ENCODE measurements around the gene PRDM16.

The PRDM16 gene

GRCh38 chr1:3055051-3055450, 14.0 kb upstream of the PRDM16 start:
- no peak for DNase-seq

DNA sequence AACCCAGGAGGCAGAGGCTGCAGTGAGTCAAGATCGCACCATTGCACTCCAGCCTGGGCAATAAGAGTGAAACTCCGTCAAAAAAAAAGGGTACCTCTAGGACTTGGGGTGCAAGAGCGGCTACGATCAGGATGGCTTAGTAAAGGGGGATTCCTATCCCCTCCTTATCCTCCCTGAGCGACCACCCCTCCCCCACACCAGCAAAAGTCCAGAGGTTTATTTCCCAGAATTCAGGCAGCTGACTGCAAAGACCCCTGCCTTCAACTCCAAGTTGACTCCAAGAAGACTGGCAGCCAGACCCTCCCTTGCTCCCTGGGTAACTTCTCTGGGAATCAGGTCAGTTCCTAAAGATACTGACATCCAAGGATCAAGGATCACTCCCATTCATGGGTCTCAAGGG, 12.4 kb upstream of the PRDM16 start:
- no peak for DNase-seq

GRCh38 chr1:3058263-3059030, 10.6 kb upstream of the PRDM16 start:
- DNase-seq = no peak

DNA sequence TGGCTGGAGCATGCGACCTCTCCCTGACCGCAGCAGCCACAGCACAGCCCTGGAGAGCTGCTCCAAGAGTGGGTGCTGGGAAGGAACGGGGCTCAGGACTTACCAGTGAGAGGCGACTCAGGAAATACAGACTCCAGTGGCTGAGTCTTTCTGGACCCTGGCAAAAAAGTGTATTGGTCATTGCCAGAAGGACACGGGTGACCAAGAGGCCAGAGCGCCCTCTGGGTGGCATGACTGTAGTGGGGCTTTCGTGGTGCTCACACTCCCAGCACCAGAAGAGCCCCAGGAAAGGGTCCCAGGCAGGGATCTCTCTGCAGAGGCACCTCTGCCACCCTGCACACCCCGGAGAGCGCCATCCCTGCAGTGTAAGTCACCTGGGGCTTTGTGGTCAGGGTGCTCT, 8.9 kb upstream of the PRDM16 start:
- DNase-seq = no peak

DNA sequence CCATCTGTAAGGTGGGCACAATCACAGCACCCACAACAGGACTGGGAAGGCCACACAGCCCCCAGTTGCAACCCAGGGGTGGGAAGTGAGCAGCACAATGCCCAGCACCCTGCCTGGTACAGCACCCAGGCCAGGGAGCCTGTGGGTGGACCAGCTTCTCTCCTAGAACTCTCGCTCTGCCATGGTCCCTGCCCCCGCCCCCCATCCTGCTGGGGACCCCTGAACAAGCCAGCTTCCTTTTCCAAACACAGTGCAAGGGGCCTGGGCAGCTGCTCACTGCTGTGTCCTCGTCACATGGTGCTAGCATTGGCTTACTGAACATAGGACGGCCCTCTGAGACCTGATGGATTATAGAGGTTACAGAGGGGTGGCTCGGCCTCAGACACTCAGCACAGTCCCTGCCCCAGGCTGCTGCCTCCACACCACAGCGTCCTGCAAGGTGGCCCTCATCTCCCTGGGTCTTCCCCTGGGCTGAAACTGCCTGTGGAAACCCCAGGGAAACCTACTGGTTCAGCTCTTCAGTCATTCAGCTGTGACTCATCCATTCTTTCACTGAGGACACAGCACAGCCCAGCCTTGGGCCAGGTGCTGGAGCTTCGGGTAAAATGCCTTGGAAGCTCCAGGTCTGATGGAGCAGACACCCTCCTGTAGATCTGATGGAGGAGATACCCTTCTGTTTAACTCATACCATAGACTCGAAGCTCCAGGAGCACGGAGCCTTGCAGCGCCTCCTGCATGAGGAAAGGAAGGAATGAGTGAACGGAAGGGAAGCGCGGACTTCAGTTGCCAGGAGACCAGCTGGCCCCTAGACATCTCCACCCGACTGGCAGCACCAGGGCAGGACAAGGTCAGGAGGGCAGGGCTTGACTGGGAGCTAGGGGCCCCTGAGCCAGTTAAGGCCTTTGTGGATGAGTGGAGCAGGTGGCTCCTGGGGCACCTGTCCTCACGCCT, 8.1 kb upstream of the PRDM16 start:
- DNase-seq = no peak

GRCh38 chr1:3061566-3061965, 7.4 kb upstream of the PRDM16 start:
- no peak for DNase-seq

DNA sequence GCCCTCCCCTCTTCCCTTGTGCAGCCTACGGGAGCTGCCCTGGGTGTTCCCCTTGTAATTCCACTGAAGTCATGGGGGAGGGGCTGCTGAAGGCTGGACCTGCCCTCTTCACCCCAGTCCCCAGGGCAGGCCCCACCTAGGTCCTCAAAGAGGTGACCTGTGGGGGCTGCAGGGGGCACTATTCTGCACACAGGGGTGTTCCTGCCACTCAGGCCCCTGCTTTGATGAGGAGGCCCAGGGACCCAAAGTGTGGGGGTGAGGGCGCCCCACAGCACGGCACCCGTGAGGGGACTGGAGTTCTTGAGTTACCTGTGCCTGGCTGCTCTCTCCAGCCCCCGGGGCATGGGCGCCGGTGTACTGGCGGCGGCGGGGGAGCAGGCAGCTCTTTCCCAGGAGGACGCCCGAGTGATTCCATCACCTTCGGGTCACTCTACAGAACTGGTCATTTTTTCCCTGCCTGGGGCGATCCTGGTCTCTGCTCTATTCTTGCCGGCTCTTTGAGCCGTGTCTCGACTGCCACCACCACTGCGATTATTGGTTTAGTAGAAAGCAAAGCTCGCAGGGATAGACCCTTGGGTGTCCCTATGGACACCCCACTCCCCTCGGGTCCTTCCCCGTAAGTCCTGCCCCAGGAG, 6.9 kb upstream of the PRDM16 start:
- no peak for DNase-seq

DNA sequence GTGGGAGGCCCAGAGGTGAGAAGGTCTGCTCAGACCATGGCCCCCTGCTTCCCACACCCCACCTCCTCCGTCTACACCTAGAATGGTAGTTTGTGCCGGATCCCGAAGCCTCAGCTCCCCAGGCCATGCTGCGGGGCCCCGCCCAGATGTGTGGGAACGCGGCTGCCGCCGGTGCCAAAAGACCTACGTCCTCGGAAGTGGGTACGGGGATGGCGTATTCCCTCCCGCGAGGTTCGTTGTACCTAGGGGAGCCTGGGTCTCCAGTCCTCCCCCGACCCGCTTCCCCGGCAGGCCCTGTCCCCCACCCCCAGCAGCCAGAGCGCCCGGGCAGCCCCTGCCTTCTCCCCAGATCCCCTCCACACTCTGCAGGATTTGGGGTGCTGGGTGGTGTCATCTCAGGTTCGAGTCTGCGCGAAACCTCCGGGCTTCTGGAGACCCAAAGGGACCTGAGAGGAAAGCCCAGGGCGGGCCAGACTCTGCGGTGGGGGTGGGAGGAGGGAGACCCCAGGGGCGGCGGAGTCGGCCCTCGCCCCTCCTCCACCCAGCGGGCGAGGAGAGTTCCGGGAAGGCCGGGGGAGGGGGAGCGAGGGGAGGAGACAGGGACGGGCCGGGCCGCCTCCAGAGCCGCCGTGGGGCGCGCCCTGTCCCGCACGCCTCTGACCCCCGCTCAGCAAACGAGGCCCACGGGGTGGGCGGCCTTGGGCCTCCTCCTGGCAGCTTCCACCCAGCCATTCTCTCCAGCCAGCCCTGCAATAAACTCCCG, 6.2 kb upstream of the PRDM16 start:
- no peak for DNase-seq

GRCh38 chr1:3063379-3064295, 5.4 kb upstream of the PRDM16 start:
- DNase-seq = no peak

- DNase-seq = no peak
Observed at GRCh38 chr1:3064296-3064850, 4.6 kb upstream of the PRDM16 start.

DNA sequence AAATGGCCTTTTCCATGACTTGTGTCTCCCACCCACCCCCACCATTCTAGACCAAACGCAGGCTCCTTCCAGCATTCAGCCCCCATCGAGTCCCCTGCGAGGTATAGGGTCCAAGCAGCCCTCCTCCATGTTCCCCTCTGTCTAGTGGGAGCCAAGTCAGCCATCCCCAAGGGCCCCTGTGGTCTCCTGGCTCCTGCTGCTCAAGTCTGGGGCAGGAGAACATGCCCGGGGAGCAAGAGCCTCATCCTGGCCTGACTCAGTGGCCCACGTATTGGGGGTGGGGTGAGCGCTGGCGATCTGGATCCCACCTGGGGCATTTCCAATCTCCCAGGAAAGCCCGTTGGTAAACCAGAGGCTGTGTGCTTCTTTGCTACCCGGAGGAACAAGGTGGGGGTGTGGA, 4.1 kb upstream of the PRDM16 start:
- no peak for DNase-seq

GRCh38 chr1:3065396-3065795, 3.6 kb upstream of the PRDM16 start:
- DNase-seq = no peak

DNA sequence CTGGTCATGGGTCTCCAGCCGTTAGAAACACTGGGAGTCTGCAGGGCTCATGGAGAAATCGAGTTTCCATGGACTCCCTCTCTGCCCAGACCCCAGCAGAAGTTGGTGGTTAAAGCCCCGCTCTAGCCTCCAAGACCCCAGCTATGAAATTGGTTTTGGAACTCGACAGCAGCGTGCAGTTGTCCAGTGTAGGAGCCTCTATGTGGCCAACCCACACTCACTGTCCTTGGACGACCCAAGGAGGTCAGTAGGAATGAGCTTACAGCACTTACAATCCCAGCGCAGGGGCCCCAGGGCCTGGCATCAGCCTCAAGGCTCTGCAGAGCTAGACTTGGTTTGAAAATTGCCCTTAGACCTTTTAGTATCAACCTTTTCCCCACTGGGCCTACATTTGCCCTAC, 3.2 kb upstream of the PRDM16 start:
- DNase-seq = no peak

GRCh38 chr1:3066250-3066711, 2.7 kb upstream of the PRDM16 start:
- no peak for DNase-seq

GRCh38 chr1:3066826-3067225, 2.2 kb upstream of the PRDM16 start:
- DNase-seq = no peak

DNA sequence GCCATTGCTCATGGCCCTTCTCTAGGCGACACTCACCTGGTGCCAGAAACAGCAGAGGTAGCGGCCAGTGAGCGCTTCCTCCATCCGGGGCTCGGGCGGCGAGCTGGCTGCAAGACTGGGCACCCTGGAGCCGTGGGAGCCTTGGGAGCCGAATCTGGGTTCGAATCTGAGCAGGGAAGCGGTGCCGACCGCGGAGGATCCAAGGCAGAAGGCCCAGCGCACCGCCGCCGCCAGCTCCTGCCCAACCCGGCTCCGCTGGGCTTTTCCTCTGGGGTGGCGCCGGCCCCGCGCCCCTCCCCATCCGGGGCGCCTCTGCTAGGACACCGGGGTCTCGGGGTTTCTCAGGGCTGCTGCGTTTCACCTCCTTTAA, 1.7 kb upstream of the PRDM16 start:
- no peak for DNase-seq

DNA sequence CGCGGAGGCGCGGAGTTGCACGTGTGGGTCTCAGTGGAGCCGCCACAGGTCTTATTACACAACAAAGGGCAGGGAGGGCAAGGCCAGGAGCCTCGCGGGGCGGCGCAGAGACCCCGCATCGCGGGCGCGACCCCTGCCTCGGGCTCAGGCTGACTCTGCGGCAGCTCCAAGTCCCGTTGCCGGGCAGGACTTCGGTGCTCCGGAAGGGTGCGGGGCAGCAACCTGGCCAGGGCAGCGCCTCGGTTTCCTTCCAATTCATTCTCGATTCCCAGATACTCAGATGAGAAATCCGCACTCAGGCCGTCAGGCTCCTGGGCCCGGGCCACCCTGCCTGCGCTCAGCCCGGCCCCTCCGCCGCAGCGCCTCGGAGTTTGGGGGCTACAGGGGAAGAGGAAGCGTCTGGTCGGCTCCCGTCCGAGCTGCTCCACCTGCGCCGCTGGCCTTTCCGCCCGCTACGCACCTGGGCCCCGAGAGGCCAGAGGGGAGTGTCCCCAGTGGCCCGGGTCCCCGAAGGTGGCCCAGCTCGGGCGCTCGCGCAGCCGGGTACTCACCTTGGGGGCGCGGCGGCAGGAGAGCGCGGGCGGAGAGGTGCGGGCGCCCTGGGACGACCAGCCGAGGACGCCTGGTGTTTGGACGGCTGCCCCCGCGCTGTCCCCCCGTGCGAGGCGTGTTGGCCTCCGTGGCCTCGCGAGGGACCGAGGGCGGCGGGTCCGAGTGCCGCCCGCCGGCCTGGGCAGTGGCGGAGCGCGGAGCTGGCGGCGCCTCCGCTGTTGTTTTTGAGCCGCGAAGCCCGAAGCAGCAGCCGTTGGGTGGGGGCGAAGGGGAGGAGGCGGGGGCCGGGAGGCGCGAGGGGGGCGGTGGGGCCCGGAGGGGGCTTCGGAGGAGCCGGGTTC, 1.1 kb upstream of the PRDM16 start:
- DNase-seq = no peak

DNA sequence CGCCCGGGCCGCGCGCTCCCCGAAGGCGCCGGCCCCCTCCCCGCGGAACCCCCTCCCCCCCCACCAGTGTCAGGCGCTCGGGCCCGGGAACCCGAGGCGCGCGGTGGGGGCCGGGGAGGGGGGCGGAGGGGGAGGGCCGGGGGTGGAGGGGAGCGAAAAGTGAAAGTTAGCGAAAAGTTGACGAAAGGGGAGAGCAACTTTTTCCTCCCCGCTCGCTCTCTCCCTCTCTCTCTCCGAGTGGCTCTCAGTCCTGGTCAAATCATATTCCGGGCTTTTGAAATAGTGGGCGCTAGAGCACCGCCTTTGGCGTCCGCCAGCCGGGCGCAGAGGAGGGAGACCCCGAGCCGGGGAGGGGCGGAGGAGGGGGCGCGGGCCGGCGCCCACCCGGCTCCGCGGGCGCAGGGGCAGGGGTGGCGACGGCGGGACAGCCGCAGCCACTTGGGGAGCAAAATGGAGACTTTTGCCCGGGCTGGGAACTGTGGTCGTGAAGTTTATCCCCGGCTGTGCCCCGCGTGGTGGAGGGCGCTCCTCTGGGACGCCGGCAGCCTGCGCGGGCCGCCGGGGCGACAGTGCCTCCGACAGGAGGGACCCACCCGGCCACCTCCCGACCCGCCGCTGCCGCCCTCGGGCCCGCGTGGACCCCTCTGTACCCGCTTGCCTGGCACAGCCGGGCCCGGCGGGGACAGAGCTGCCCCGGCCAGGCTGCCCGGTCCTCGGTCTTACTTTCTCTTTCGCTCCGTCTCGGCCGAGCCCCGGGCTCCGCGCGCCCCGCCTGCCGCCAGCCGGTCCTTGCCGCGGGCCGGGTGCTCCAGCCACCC, 697 bp downstream of the PRDM16 start:
- DNase-seq = no peak

GRCh38 chr1:3070309-3070643, 1.3 kb downstream of the PRDM16 start:
- no peak for DNase-seq

All from DMS153 (cell line).